ENCODE results near the gene XBP1. TPM values are rescaled to one million over a fixed set of nuclear protein-coding genes. Genes with fewer than 3 reads are reported as not detected.
"Not testable (repeated sequence)": the region's sequence is repeated elsewhere in the genome, so short reads cannot be mapped to it uniquely, and the experiment has no call there.

XBP1 gene
- 10 to 100 TPM; 86.1 to 87.0 TPM for total RNA-seq

DNA sequence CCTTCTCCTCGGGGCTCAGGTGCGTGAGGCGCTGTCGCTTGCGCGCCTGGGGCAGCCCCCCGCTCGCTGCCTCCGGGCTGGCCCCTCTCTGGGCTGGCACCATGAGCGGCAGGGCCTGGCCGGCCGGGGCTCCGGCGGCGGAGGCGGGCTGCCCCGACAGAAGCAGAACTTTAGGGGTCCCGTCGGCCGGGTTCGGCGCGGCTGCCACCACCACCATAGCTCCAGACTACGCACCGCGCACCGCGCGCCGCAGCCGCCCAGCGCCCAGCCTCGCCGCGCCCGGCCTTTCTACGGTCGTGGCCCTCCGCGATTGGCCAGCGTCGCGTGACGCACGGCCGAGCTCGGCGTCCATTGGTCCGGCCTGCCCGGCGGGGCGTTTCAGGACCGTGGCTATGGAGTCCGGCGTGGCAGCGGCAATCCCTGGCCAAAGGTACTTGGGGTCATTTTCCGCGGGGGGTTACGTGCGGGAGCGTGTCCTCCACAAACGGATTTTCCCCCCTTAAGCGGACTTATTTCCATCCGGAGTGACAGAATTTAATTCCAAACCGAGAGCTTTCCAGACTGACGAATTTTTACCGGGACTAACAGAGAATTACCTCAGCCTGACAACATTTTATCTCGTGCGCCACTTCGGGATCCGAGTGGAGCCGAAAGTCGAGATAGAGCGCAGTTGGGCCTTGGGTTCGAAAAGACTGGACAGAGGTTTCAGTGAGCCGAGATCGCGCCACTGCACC lies at the start of gene XBP1:
Gene XBP1 (minus strand): TSS at position 262 of the 734 bp plus-strand sequence.
- ChIA-PET CTCF (interaction anchor here (1.0 to 3.6 kb wide), 3 partner anchors 9 to 27 kb away, joined by 3 to 19 read pairs (median 6); partner anchors contain the start of gene CCDC117), POLR2A (interaction anchor here (0.6 to 4.5 kb wide), 12 partner anchors 10 to 1167 kb away, joined by 3 to 61 read pairs (median 4); partner anchors contain the start of genes CCDC117, CHEK2, HSCB and PITPNB)

DNA sequence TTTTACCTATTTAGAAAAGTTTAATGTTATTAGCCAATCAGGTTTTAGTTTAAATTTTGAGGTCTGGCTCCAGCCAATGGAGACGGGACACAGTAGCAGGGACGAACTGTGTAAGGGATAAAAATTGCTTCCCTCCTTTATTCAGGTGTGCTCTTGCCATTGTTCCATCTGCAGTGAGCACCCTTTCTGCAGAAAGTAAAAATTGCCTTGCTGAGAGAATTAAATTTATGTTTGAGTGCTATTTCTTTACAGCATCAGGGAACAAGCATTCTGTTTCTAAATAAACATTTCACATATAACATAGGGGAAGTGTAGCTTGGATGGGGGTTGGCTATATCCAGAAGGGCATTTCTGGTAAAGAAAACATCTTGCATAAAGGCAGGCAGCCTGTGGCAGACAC lies 46.6 kb upstream of the XBP1 start:
- ChIA-PET CTCF (interaction anchor here (1.2 kb wide), 1 partner anchor 13 kb away, joined by 4 read pairs; no protein-coding TSS in a partner anchor), POLR2A (no interaction called here)

DNA sequence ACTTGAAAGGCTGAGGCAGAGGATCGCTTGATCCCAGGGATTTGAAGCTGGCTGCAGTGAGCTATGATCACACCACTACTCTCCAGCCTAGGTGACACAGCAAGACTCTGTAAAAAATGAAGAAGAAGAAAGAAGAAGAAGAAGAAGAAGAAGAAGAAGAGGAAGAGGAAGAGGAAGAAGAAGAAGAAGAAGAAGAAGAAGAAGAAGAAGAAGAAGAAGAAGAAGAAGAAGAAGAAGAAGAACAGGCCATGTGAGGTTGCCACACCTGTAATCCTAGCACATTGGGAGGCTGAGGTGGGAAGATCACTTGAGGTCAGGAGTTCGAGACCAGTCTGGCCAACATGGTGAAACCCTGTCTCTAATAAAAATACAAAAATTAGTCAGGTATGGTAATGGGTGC lies 43.9 kb upstream of the XBP1 start:
- CTCF ChIA-PET, POLR2A ChIA-PET: not testable (repeated sequence)

DNA sequence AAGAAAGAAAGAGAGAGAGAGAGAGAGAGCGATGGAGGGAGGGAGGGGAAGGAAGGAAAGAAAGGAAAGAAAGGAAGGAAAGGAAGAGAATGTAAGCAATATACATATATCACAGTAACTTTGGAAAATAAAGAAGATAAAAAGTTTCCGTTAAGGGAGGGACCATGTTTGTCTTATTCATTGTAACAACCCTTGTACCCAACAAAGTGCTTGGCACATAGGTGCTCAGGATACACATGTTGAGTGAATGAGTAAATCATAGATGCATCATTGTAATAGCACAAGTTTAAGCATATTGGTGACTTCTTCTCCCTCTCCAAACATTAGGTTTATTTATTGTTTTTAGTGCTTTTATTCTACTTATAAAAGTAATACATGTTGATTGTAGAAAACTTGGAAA lies 43.3 kb upstream of the XBP1 start:
- ChIA-PET POLR2A (no interaction called here), CTCF (no interaction called here)

DNA sequence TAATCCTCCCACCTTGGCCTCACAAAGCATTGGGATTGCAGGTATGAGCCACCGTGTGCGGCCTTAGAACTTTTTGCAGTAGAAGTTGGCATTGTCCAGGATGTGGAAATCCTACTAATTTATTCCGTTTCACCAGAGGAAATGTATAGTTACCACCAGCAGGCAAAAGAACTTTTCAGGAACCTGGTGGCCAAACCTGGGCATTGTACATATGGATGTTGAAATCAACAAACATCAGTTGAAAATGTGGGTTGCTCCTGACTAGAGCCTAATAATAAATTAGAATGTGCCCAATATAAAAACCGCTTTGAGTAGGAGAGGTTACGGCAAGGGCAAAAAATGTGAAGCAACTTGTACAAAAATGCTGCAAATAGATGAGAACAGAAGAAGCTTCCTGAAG lies 40.7 kb upstream of the XBP1 start:
- POLR2A ChIA-PET, result no interaction called here
- CTCF ChIA-PET, result interaction anchor here (0.7 kb wide), 1 partner anchor 364 kb away, joined by 3 read pairs; no protein-coding TSS in a partner anchor

DNA sequence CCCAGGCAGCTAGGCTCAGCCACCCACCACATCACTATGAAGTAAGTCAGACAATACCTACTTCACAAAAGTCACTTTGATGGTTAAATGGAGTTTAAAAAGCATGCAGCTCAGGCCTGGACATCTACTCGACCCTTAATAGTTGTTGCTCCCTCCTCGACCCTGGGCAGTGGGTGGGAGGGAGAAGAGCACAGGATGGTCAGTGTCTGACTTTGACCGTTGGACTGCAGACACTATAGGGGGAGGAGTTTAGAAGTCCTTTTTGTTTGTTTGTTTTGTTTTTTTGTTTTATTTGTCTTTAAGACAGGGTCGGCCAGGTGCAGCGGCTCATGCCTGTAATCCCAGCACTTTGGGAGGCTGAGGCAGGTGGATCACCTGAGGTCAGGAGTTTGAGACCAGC lies 38.6 kb upstream of the XBP1 start:
- CTCF ChIA-PET, result interaction anchor here (0.7 kb wide), 1 partner anchor 390 kb away, joined by 7 read pairs; no protein-coding TSS in a partner anchor
- POLR2A ChIA-PET, result no interaction called here

DNA sequence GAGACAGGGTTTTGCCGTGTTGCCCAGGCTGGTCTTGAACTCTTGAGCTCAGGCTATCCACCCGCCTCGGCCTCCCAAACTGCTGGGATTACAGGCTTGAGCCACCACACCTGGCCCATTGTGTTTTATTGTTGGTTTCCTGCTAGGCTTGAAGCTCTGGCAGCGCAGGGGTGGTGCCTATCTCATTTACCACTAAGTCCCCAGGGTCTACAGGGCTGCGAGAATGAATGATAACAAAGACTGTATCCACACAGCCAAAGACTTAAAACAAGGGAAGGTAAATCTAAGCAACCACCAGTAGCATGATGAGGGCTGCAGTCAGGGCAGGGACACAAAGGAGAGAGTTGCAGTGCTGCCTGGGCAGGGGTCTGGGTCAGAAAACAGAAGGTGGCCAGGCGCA lies 37.3 kb upstream of the XBP1 start:
- POLR2A ChIA-PET, result no interaction called here
- CTCF ChIA-PET, result no interaction called here

DNA sequence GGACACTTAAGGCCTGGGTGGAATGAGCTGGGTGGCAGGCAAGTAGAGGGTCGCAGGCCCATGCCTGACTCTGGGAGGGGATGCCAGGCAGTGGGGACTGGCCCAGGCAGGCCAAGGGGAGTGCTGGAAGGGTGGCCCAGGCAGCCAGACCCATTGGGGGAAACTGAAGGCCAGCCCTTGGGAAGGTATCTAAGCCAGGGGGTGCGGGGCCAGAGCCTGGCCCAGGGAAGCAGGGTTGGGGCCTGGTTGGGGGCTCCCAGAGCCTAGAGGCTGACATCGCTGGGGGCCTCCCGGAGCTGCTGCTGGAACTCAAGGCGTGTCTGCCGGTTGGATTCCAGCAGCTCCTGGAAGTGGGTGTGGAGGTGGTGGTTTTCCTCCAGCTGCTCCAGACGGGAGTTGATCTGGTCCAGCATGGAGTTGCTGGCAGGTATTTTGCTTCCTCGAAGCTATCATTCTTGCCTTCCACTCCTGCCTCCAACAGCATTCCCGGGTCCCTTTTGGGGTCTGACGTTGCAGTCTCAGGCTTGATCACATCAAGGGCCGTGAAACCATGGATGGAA lies 35.3 kb upstream of the XBP1 start:
- POLR2A ChIA-PET, result interaction anchor here (0.6 kb wide), 1 partner anchor 192 kb away, joined by 3 read pairs; no protein-coding TSS in a partner anchor
- CTCF ChIA-PET, result interaction anchor here (1.7 kb wide), 1 partner anchor 46 kb away, joined by 4 read pairs; no protein-coding TSS in a partner anchor

DNA sequence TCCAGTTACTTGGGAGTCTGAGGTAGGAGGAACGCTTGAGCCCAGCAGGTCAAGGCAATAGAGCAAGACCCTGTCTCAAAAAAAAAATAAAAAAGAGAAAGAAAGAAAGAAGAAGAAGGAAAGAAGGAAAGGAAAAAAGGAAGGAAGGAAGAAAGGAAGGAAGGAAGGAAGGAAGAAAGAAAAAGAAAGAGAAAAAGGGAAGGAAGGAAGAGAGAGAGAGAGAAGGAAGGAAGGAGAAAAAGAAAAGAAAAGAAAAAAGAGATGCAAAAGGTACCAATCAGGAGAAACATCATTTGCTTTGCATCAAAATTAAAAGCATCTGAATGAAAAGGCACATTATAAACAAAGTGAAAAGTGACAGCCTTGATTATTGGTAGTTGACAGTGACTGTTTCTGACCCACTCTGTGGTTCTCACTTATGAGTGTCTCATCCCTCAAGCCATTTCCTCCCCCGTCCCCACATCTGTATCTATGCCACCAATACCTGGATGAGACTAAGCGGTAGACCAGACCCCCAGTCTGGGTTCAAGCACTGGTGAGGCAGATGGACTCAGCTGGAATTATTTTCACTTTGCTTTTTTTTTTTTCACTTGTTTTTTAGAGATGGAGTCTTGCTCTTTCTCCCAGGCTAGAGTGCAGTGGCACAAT lies 33.0 kb upstream of the XBP1 start:
- CTCF ChIA-PET, result interaction anchor here (1.0 to 1.7 kb wide), 2 partner anchors 13 to 232 kb away, joined by 3 to 4 read pairs; no protein-coding TSS in a partner anchor
- POLR2A ChIA-PET, result interaction anchor here (1.0 kb wide), 1 partner anchor 45 kb away, joined by 3 read pairs; no protein-coding TSS in a partner anchor

DNA sequence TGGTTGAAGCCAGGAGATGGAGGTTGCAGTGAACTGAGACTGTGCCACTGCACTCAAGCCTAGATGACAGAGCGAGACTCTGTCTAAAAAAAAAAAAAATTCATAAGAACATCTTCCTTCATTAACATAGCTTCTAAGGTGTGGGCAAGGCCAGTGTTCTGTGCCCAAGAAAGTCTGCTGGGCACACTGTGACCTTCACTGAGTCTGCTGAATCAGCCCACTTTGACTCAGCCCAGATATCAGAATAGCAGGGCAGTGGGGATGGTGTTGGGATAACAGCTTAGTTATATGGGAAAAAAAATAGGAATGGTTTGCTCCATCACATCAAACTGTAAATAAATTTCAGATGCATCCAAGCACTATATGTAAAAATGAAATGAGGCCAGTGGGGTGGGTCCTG lies 32.4 kb upstream of the XBP1 start:
- ChIA-PET CTCF (interaction anchor here (1.7 kb wide), 1 partner anchor 232 kb away, joined by 3 read pairs; no protein-coding TSS in a partner anchor), POLR2A (no interaction called here)

DNA sequence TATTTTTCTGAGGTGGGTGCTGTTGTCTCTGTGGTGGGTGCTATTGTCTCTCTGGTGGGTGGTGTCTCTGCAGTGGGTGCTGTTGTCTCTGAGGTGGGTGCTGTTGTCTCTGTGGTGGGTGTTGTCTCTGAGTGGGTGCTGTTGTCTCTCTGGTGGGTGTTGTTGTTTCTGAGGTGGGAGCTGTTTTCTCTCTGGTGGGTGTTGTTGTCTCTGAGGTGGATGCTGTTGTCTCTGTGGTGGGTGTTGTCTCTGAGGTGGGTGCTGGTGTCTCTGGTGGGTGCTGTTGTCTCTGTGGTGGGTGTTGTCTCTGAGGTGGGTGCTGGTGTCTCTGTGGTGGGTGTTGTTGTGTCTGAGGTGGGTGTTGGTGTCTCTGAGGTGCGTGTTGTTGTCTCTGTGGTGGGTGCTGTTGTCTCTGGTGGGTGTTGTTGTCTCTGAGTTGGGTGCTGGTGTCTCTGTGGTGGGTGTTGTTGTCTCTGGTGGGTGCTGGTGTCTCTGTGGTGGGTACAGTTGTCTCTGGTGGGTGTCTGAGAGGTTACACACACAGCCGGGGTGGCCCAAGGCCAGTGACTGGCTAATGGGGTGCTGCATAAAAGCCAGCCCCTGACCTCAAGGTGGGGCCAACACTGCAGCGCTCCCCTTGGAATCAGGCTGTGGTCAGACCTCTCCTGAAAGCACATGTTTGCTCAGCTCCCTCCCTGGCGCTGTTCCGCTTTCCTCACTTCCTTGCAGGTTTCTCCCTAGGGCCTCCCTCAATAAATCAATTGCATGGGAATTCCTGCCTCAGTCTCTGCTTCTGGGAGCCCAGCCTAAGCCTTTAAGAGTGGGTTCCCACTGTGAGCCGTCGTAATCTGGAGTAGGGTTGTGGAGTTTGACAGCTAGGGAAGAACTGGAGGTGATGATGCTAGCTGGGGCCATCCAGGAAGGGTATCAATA lies 31.0 kb upstream of the XBP1 start:
- ChIA-PET POLR2A (no interaction called here), CTCF (interaction anchor here (0.6 to 3.0 kb wide), 3 partner anchors 124 to 231 kb away, joined by 3 to 11 read pairs (median 4); no protein-coding TSS in a partner anchor)

DNA sequence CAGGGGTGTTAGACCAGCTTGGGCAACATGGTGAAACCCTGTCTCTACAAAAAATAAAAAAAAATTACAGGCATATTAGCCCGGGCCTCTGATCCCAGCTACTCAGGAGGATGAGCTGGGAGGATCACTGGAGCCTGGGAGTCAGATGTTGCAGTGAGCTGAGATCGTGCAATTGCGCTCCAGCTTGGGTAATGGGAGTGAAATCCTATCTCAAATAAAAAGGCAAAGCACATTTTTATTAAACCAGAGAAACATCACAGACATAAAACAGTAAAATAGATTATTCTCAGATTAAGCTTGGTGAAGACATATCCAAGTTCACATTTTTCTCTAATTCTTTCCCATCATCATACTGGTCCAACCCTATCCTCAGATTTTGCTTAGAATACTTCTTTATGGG lies 30.1 kb upstream of the XBP1 start:
- POLR2A ChIA-PET, result no interaction called here
- CTCF ChIA-PET, result interaction anchor here (1.8 to 3.0 kb wide), 4 partner anchors 19 to 230 kb away, joined by 7 to 20 read pairs (median 9); no protein-coding TSS in a partner anchor

DNA sequence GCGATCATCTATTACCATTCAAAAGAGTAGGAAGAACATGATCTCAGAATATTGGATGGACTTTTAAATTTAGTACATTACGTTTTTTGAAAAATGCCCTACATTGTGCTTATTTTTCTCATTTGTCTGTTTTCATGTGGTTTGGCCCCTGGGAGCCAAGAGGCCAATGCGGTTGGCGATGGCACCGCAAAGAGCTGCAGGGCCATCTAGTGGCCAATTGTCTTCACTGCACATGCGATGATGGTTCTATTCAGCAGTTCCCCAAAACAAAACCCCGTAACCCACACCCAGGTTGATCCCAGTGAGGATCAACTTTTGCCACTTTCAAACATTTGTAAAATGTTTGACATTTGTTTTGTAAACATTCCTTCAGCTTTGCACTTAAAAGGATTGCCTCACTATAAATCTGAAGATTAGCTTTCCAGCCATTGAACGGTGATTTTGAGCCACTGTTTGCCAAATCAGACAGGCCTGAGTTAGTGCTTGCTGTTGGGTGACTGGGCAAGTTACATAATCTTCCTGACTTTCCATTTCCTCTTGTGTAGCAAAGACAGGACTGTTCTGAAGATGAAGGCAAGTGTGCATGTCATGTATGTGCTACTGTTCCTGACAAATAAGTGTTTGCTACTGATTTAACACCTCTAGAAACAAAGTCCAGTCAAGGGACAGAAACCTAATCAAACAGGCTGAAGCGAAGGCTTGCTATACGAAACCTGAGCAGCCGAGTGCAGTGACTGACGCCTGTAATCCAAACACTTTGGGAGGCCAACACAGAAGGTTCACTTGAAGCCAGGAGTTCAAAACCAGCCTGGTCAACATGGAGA lies 29.2 kb upstream of the XBP1 start:
- ChIA-PET POLR2A (interaction anchor here (2.1 to 2.3 kb wide), 2 partner anchors 18 to 30 kb away, joined by 7 to 9 read pairs; partner anchors contain the start of gene XBP1), CTCF (interaction anchor here (0.7 to 3.0 kb wide), 11 partner anchors 10 to 229 kb away, joined by 3 to 20 read pairs (median 4); no protein-coding TSS in a partner anchor)

DNA sequence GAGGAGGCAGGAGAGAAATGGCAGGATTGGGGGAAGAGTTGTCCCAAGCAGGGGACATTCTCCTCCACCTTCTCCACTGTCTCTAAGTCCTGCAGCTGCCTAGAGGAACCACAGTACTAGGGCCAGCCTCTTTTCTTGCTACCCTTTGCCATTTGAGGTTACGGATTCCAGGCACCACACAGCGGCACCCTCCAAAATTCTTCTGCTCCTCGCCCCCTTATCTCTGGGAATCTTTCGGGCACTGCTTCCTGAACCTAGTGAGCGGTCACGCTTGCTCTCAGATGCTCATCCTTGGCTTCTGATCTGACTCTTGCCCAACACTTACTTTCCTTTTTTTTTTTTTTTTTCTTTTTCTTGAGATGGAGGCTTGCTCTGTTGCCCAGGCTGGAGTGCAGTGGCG lies 26.6 kb upstream of the XBP1 start:
- POLR2A ChIA-PET, result no interaction called here
- CTCF ChIA-PET, result interaction anchor here (0.7 to 1.2 kb wide), 3 partner anchors 11 to 53 kb away, joined by 3 read pairs; no protein-coding TSS in a partner anchor

DNA sequence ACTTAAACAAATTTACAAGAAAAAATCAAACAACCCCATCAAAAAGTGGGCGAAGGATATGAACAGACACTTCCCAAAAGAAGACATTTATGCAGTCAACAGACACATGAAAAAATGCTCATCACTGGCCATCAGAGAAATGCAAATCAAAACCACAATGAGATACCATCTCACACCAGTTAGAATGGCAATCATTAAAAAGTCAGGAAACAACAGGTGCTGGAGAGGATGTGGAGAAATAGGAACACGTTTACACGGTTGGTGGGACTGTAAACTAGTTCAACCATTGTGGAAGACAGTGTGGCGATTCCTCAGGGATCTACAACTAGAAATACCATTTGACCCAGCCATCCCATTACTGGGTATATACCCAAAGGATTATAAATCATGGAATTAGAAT lies 26.1 kb upstream of the XBP1 start:
- POLR2A ChIA-PET, result not testable (repeated sequence)
- CTCF ChIA-PET, result interaction anchor here (1.2 kb wide), 1 partner anchor 54 kb away, joined by 3 read pairs; no protein-coding TSS in a partner anchor

DNA sequence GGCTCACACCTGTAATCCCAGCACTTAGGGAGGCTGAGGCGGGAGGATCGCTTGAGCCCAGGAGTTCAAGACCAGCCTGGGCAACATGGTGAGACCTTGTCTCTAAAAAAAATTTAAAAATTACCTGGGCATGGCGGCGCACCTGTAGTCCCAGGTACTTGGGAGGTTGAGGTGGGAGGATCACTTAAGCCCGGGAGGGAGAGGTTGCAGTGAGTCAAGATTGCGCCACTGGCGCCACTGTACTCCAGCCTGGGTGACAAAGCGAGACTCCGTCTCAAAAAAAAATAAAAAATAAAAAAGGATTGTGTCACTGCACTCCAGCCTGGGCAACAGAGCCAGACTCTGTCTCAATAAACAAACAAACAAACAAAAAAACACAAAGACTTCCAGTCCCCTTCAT lies 24.1 kb upstream of the XBP1 start:
- POLR2A ChIA-PET, CTCF ChIA-PET: not testable (repeated sequence)

DNA sequence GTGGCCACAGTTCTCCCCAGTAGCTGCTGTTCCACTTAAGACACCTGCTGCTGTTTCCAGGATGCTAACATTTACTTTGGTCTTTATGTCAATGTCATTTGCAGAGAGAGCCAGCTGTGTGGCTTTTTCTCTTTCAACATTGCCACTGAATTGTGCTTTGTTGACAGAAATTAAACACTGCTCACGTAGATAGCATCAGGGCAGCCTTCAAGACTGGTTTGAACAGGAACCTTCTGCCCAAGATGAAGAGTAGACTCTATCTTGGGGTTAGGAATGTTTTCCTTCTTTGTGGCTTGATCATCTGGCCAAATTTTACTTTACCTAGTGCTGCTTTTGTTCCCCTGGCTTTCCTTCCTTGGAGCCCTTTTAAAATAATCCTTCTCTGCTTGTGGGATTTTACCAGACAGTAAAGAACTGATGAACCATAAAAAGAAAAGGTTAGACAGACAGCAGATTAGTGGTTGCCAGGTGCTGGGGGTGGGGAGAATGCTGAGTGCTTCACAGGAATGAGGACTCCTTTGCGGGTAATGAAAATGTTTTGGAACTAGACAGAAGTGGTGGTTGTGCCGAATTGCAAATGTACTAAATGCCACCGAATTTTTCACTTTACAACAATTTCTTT lies 22.7 kb upstream of the XBP1 start:
- ChIA-PET POLR2A (no interaction called here), CTCF (no interaction called here)

DNA sequence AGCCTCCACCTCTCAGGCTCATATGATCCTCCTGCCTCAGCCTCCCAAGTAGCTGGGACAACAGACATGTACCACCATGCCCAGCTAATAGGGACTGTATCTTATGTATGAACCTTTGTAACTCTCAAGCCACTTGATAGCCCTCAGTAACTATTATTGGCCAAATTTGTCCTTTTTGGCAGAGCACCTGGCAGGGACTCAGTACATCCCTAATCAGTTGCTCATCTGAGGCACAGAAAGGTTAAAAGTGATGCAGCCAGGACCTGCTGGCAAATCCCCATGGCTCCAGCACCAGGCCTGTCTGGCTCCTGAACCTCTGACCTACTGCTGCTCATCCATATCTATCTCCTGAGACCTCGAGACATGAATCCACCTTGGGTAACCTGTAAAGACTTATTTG lies 21.1 kb upstream of the XBP1 start:
- CTCF ChIA-PET, result no interaction called here
- POLR2A ChIA-PET, result interaction anchor here (0.6 kb wide), 1 partner anchor 159 kb away, joined by 4 read pairs; no protein-coding TSS in a partner anchor

Measured in activated CD8-positive, alpha-beta memory T cell treated with anti-CD3 and anti-CD28 coated beads for 36 hours (primary cell).